ENCODE results near the gene COL6A2. TPM values are rescaled to one million over a fixed set of nuclear protein-coding genes. Genes with fewer than 3 reads are reported as not detected.
A peak's percentile ranks its signal among the peaks of the same experiment; 100 is the strongest.

The COL6A2 gene
- total and polyA plus RNA-seq, 2 of the 4 experiments (the other 2 are of a cell fraction) = 208 to 1,065 TPM

DNA sequence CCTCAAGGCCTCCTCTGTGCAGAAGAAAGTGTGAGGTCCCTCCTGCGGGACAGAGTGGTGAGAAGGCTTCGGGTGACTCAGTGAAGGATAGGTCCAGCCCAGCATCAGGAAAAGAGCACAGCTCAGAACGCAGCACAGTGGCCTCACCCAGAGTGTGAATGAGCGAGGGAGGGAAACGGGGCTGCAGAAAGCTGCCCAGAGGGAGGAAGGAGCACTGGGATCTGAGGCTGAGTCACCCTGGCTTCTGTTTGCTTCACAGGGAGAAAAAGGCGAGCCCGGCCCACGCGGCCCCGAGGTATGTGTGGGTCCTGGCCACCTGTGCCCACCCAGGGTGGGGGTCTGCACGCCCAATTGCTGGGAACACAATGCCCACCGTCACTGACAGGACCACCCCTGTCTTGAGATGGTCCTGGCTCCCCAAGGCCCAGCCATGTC, 24.3 kb downstream of the COL6A2 start:
- Histone ChIP-seq H3K9me3 (ENCODE audit: control insufficient read depth, insufficient read depth, low read length) (no peaks in the 10 kb centered on the region), H3K4ac (ENCODE audit: low read depth, low read length) (peak overlapping the region; percentile 45), H4K20me1 (ENCODE audit: insufficient read depth, low read length) (peaks cover 92% of the 10 kb centered on the region), H4K8ac (ENCODE audit: low read depth in 2 of 2, low read length in 2 of 2) (no peak overlapping the region), H4K5ac (ENCODE audit: low read depth, low read length) (no peak overlapping the region), H4K91ac (ENCODE audit: insufficient read depth, low read depth, low read length) (no peak overlapping the region), H2BK15ac (ENCODE audit: low read depth, low read length) (no peak overlapping the region), H3K9ac (ENCODE audit: low read depth, low read length) (no peak overlapping the region), H2AK9ac (replicated peaks; ENCODE audit: low read depth, low read length, poor library complexity) (peak overlapping the region; percentile 15), H3K4me2 (ENCODE audit: low read depth, low read length) (no peak overlapping the region), H2AFZ (replicated peaks; ENCODE audit: low read length, poor library complexity) (no peak overlapping the region), H3K56ac (ENCODE audit: extremely low read depth, insufficient read depth, low read length) (no peak overlapping the region), H2BK5ac (ENCODE audit: low read depth, low read length, poor library complexity, severe bottlenecking) (peak overlapping the region; percentile 79), H2AK5ac (ENCODE audit: low read depth, low read length) (peak overlapping the region; percentile 54; the same call in 1 of the 2 replicates), H3K4me1 (ENCODE audit: control insufficient read depth, insufficient read depth, low read length) (peaks cover 9% of the 10 kb centered on the region; the same call in 1 of the 2 replicates), H3K18ac (ENCODE audit: low read depth, low read length) (no peak overlapping the region), H3K79me1 (ENCODE audit: low read depth in 1 of 2, low read length in 2 of 2) (peaks cover 17 to 97% of the 10 kb centered on the region in 2 experiments), H3K27ac (ENCODE audit: insufficient read depth, low read length) (peak overlapping the region; percentile 34), H3K4me3 (ENCODE audit: insufficient read depth, low read depth, low read length) (no peak overlapping the region), H2BK120ac (ENCODE audit: low read depth, low read length) (no peak overlapping the region), H3K23ac (ENCODE audit: low read depth, low read length) (no peak overlapping the region), H2BK20ac (ENCODE audit: low read depth, low read length) (no peak overlapping the region), H3K14ac (replicated peaks; ENCODE audit: low read depth, low read length) (0 out of 2 replicates have a peak overlapping the region, but pooled peaks have one; percentile 11), H3K27me3 (ENCODE audit: control insufficient read depth, insufficient read depth, low read length) (no peaks in the 10 kb centered on the region), H3K36me3 (ENCODE audit: control insufficient read depth, insufficient read depth, low read length) (peaks cover 99% of the 10 kb centered on the region), H3K9me1 (ENCODE audit: insufficient read depth, low read length) (peaks cover 22% of the 10 kb centered on the region)
- POLR2A ChIA-PET (ENCODE audit: unreplicated experiment) = no interaction called here
- 72% methylated on average over 7 of the region's 12 CpGs; no CpG with 5 or more reads in 1 of the 2 experiments for WGBS, 2 experiments (ENCODE audit: extremely low coverage in 2 of 2, insufficient read length in 1 of 2)
- TF ChIP-seq NFE2L2 (IDR thresholded peaks at IDR 0.05; ENCODE audit: low read depth, low read length) (no peak), SMC3 (IDR thresholded peaks at IDR 0.05; ENCODE audit: low read depth, low read length) (no peak), MXI1 (IDR thresholded peaks at IDR 0.05; ENCODE audit: borderline replicate concordance, low read depth, low read length) (no peak), CHD1 (IDR thresholded peaks at IDR 0.05; ENCODE audit: low read depth, low read length) (no peak), CEBPB (IDR thresholded peaks at IDR 0.05; ENCODE audit: low read depth, low read length) (no peak), FOS (IDR thresholded peaks at IDR 0.05; ENCODE audit: low read depth, low read length) (0 out of 2 replicates have a peak, but pooled peaks have one; percentile 3), MAFK (IDR thresholded peaks at IDR 0.05; ENCODE audit: low read depth, low read length) (no peak)
- TF ChIP-seq, protein P1, sequence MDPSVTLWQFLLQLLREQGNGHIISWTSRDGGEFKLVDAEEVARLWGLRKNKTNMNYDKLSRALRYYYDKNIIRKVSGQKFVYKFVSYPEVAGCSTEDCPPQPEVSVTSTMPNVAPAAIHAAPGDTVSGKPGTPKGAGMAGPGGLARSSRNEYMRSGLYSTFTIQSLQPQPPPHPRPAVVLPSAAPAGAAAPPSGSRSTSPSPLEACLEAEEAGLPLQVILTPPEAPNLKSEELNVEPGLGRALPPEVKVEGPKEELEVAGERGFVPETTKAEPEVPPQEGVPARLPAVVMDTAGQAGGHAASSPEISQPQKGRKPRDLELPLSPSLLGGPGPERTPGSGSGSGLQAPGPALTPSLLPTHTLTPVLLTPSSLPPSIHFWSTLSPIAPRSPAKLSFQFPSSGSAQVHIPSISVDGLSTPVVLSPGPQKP (IDR thresholded peaks at IDR 0.05; ENCODE audit: borderline replicate concordance, low read depth, low read length) = no peak
- TF ChIP-seq, protein P2, sequence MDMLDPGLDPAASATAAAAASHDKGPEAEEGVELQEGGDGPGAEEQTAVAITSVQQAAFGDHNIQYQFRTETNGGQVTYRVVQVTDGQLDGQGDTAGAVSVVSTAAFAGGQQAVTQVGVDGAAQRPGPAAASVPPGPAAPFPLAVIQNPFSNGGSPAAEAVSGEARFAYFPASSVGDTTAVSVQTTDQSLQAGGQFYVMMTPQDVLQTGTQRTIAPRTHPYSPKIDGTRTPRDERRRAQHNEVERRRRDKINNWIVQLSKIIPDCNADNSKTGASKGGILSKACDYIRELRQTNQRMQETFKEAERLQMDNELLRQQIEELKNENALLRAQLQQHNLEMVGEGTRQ (IDR thresholded peaks at IDR 0.05; ENCODE audit: low read depth, low read length) = no peak
- CTCF ChIA-PET = no interaction called here
- BruUV-seq (replicated peaks) = no TSS peak
- dilution Hi-C loops (cut with HindIII; ENCODE audit: low sequenced_read_pairs, unreplicated experiment) = no loop called here
- intact Hi-C loops (cut with micrococcal nuclease) = no loop called here
- peak; percentile 36 for ATAC-seq (ENCODE audit: low read depth)
- DNase-seq = peak; percentile 78
- in situ Hi-C loops (cut with MboI; ENCODE audit: low sequenced_read_pairs) = no loop called here
